CD4-positive, alpha-beta memory T cell (primary cell): ENCODE data around the gene PRAMEF5. TPM values are rescaled to one million over a fixed set of nuclear protein-coding genes. Genes with fewer than 3 reads are reported as not detected.
"Not testable (repeated sequence)": the region's sequence is repeated elsewhere in the genome, so short reads cannot be mapped to it uniquely, and the experiment has no call there.

ENCODE experiments used
- CTCF ChIA-PET: fragments of 350-600 bp; sonication (Branson Sonifier 250); formaldehyde crosslinking; loops from one replicate; lab custom pipeline; 2021; ENCODE audit warnings: inconsistent platforms; ENCODE audit not compliant: partially characterized antibody; lab: Charles Lee
- POLR2A ChIA-PET: fragments of 350-600 bp; sonication (Branson Sonifier 250); formaldehyde crosslinking; loops from one replicate; lab custom pipeline; 2021; ENCODE audit not compliant: partially characterized antibody; lab: Charles Lee
- DNase-seq, 5 donors: peaks; one replicate each; pipeline versions ENCODE4 v3.0.0 to v3.0.0-alpha.2; 2020 to 2022; ENCODE audit warnings: mixed read lengths in 1 of 5
- H3K27ac ChIP-seq: one replicate; pipeline ENCODE4 v1.7.0; 2013; ENCODE audit warnings: low read depth, low read length
- H3K27me3 ChIP-seq: 2 replicates; pipeline ENCODE4 v1.7.0; 2013; ENCODE audit warnings: mild to moderate bottlenecking, low read length, moderate library complexity; ENCODE audit not compliant: insufficient read depth
- H3K36me3 ChIP-seq: 2 replicates; pipeline ENCODE4 v1.7.0; 2013; ENCODE audit warnings: mild to moderate bottlenecking, low read length, moderate library complexity; ENCODE audit not compliant: insufficient read depth
- H3K4me1 ChIP-seq: 2 replicates; pipeline ENCODE4 v1.7.0; 2013; ENCODE audit warnings: mild to moderate bottlenecking, low read length, moderate library complexity; ENCODE audit not compliant: insufficient read depth
- H3K4me3 ChIP-seq, 2 donors: one replicate each; pipeline ENCODE4 v1.7.0; 2013; ENCODE audit warnings: low read length in 2 of 2, mild to moderate bottlenecking in 1 of 2
- H3K9me3 ChIP-seq, 2 donors: one replicate each; pipeline ENCODE4 v1.7.0; 2013; ENCODE audit warnings: low read length in 2 of 2, control low read depth in 1 of 2; ENCODE audit not compliant: control insufficient read depth in 1 of 2
- H3K27ac Mint-ChIP-seq, 7 donors: one replicate each; pipeline ENCODE4 v1.8.0; 2020 to 2021; ENCODE audit warnings: mixed read lengths in 7 of 7, mild to moderate bottlenecking in 6 of 7, inconsistent platforms in 3 of 7, moderate library complexity in 3 of 7
- H3K27me3 Mint-ChIP-seq, 2 donors: one replicate each; pipeline ENCODE4 v1.8.0; 2020 to 2021; ENCODE audit warnings: mixed read lengths in 2 of 2
- H3K36me3 Mint-ChIP-seq, 2 donors: one replicate each; pipeline ENCODE4 v1.8.0; 2020 to 2021; ENCODE audit warnings: mixed read lengths in 2 of 2, inconsistent platforms in 1 of 2, mild to moderate bottlenecking in 1 of 2
- H3K4me1 Mint-ChIP-seq, 4 donors: one replicate each; pipeline ENCODE4 v1.8.0; 2020 to 2021; ENCODE audit warnings: mixed read lengths in 4 of 4, mild to moderate bottlenecking in 1 of 4
- H3K4me3 Mint-ChIP-seq, 8 donors: one replicate each; pipeline ENCODE4 v1.8.0; 2020 to 2021; ENCODE audit warnings: mixed read lengths in 8 of 8, mild to moderate bottlenecking in 7 of 8, moderate library complexity in 6 of 8, inconsistent platforms in 3 of 8
- H3K9me3 Mint-ChIP-seq, 8 donors: one replicate each; pipeline ENCODE4 v1.8.0; 2020 to 2021; ENCODE audit warnings: mixed read lengths in 8 of 8, mild to moderate bottlenecking in 5 of 8, inconsistent platforms in 3 of 8, moderate library complexity in 1 of 8
- intact Hi-C: fragments of 100-400 bp; cut with micrococcal nuclease; formaldehyde crosslinking; loops from one replicate; pipeline ENCODE4 v1.15.1; 2023
- polyA plus RNA-seq, 2 donors: library from polyadenylated mRNA; unstranded; fragments of 300-500 nt; fragmentation: Illumina TruSeq; gene quantifications; one replicate each; pipeline ENCODE4 v1.2.3, GENCODE V29; 2021
- total RNA-seq, 2 experiments: library from RNA; stranded (reverse); gene quantifications; one replicate each; pipeline ENCODE4 v1.2.3, GENCODE V29; 2021

The PRAMEF5 gene
- total and polyA plus RNA-seq, 4 experiments from 2014 or later = not detected

DNA sequence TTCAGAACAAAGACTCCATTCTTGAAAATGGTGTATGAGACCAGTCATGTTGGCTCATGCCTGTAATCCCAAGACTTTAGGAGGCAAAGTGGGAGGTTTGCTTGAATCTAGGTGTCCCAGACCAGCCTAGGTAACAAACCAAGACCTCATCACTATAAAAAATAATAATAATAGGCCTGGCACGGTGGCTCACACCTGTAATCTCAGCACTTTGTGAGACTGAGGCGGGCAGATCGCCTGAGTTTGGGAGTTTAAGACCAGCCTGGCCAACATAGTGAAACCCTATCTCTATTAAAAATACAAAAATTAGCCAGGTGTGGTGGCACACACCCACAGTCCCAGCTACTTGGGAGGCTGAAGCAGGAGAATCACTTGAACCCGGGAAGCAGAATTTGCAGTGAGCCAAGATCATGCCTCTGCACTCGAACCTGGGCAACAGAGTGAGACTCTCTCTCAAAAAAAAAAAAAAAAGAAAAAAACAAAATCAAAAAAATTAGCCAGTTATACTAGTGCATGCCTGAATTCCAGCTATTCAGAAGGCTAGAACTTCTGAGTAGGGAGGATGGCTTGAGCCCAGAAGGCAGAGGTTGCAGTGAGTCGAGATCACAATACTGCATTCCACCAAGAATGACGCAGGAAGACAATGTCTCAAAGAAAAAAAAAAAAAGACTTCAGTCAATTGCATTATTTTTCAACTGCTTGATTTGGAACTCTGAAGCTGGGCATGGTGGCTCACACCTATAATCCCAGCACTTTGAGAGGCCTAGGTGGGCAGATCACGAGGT, 26.5 kb upstream of the PRAMEF5 start:
- DNase-seq, H3K4me3 Mint-ChIP-seq, H3K27ac Mint-ChIP-seq, H3K4me1 Mint-ChIP-seq, H3K27ac ChIP-seq, H3K9me3 Mint-ChIP-seq, H3K36me3 ChIP-seq, H3K4me3 ChIP-seq, H3K4me1 ChIP-seq, H3K27me3 ChIP-seq, POLR2A ChIA-PET, H3K36me3 Mint-ChIP-seq, intact Hi-C loops, H3K9me3 ChIP-seq: not testable (repeated sequence)
- peaks cover 4 to 20% of the 10 kb centered on the region in 2 donors for H3K27me3 Mint-ChIP-seq
- CTCF ChIA-PET = interaction anchor here (0.6 to 1.3 kb wide), 2 partner anchors 10 to 149 kb away, joined by 3 read pairs; no protein-coding TSS in a partner anchor

- Histone ChIP-seq H3K27me3 (no peaks in the 10 kb centered on the region), H3K9me3 (no peaks in the 10 kb centered on the region), H3K27ac (no peak overlapping the region), H3K4me1 (no peaks in the 10 kb centered on the region), H3K36me3 (no peaks in the 10 kb centered on the region), H3K4me3 (no peak overlapping the region)
- Mint-ChIP-seq H3K4me3 (no peak overlapping the region), H3K36me3 (no peaks in the 10 kb centered on the region), H3K9me3 (no peaks in the 10 kb centered on the region), H3K27ac (no peak overlapping the region), H3K27me3 (peaks cover 4 to 21% of the 10 kb centered on the region in 2 donors), H3K4me1 (peaks cover 0 to 1% (median 0%) of the 10 kb centered on the region in 4 donors)
- ChIA-PET POLR2A (no interaction called here), CTCF (interaction anchor here (1.3 kb wide), 1 partner anchor 9 kb away, joined by 3 read pairs; no protein-coding TSS in a partner anchor)
- peak in 2 of 5 donors; percentile 6 to 14 for DNase-seq
- intact Hi-C loops = no loop called here
Measured at GRCh38 chr1:13228343-13228781, 25.6 kb upstream of the PRAMEF5 start.

- intact Hi-C loops, H3K4me3 ChIP-seq, H3K9me3 ChIP-seq, H3K9me3 Mint-ChIP-seq, POLR2A ChIA-PET, CTCF ChIA-PET, H3K36me3 ChIP-seq, H3K4me3 Mint-ChIP-seq, H3K4me1 Mint-ChIP-seq, H3K27me3 ChIP-seq, H3K4me1 ChIP-seq, H3K27ac ChIP-seq, DNase-seq, H3K36me3 Mint-ChIP-seq, H3K27ac Mint-ChIP-seq: not testable (repeated sequence)
- peaks cover 6 to 19% of the 10 kb centered on the region in 2 donors for H3K27me3 Mint-ChIP-seq
Measured at GRCh38 chr1:13230096-13230495, 23.9 kb upstream of the PRAMEF5 start.

DNA sequence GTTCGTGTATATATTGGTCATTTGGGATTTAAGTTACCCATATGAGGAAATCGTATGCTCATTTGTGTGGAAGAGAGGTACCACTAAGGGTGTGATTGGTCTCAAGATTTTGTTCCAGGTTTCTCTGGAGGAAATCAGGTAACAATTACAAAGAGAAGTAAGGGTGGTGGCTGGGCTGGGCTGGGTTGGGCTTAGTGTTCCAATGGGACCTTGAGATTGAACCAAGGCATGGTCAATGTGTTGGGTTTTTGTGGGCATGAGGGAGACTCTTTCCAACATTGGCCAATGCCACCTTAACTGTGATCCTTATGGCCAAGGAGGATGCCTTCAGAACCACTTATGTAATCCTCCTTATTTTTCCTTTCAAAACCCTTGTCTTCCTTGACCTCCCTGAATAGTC, 23.4 kb upstream of the PRAMEF5 start:
- H3K36me3 Mint-ChIP-seq, H3K9me3 ChIP-seq, H3K4me1 Mint-ChIP-seq, DNase-seq, H3K27ac ChIP-seq, H3K27ac Mint-ChIP-seq, POLR2A ChIA-PET, H3K4me3 Mint-ChIP-seq, intact Hi-C loops, H3K4me3 ChIP-seq, H3K36me3 ChIP-seq, H3K9me3 Mint-ChIP-seq, CTCF ChIA-PET, H3K27me3 ChIP-seq, H3K4me1 ChIP-seq: not testable (repeated sequence)
- H3K27me3 Mint-ChIP-seq = peaks cover 6 to 19% of the 10 kb centered on the region in 2 donors

GRCh38 chr1:13231061-13231750, 22.8 kb upstream of the PRAMEF5 start:
- peaks cover 5 to 16% of the 10 kb centered on the region in 2 donors for H3K27me3 Mint-ChIP-seq
- intact Hi-C loops, H3K27ac Mint-ChIP-seq, H3K4me1 Mint-ChIP-seq, H3K36me3 ChIP-seq, POLR2A ChIA-PET, H3K27me3 ChIP-seq, H3K4me3 ChIP-seq, H3K4me1 ChIP-seq, H3K9me3 ChIP-seq, H3K9me3 Mint-ChIP-seq, H3K36me3 Mint-ChIP-seq, H3K27ac ChIP-seq, DNase-seq, CTCF ChIA-PET, H3K4me3 Mint-ChIP-seq: not testable (repeated sequence)

- H3K27ac Mint-ChIP-seq, POLR2A ChIA-PET, H3K36me3 Mint-ChIP-seq, H3K4me1 Mint-ChIP-seq, CTCF ChIA-PET, H3K27me3 ChIP-seq, H3K4me1 ChIP-seq, intact Hi-C loops, H3K36me3 ChIP-seq, H3K9me3 Mint-ChIP-seq, H3K27ac ChIP-seq, DNase-seq, H3K4me3 Mint-ChIP-seq, H3K4me3 ChIP-seq, H3K9me3 ChIP-seq: not testable (repeated sequence)
- H3K27me3 Mint-ChIP-seq = peaks cover 4 to 16% of the 10 kb centered on the region in 2 donors
Measured at GRCh38 chr1:13232056-13232455, 21.9 kb upstream of the PRAMEF5 start.

- H3K9me3 Mint-ChIP-seq, H3K9me3 ChIP-seq, H3K36me3 Mint-ChIP-seq, DNase-seq, POLR2A ChIA-PET, H3K4me3 ChIP-seq, intact Hi-C loops, H3K27ac ChIP-seq, H3K4me3 Mint-ChIP-seq, H3K4me1 Mint-ChIP-seq, H3K27me3 ChIP-seq, H3K4me1 ChIP-seq, H3K36me3 ChIP-seq, H3K27ac Mint-ChIP-seq: not testable (repeated sequence)
- peaks cover 2 to 13% of the 10 kb centered on the region in 2 donors for H3K27me3 Mint-ChIP-seq
- CTCF ChIA-PET = interaction anchor here (1.2 kb wide), 1 partner anchor 8 kb away, joined by 3 read pairs; the partner anchor contains the start of gene PRAMEF18
Measured at GRCh38 chr1:13234057-13234456, 19.9 kb upstream of the PRAMEF5 start.
